ENCODE measurements around the gene WWOX.

The WWOX gene

GRCh38 chr16:78235876-78236275, 136.4 kb downstream of the WWOX start:
- H3K27me3 Mint-ChIP-seq = no peaks in the 10 kb centered on the region
- no peak overlapping the region for H3K27ac Mint-ChIP-seq
- no peaks in the 10 kb centered on the region for H3K4me1 Mint-ChIP-seq (ENCODE audit: low read depth)
- no peaks in the 10 kb centered on the region for H3K9me3 Mint-ChIP-seq (ENCODE audit: low read depth)
- no peak overlapping the region for H3K4me3 Mint-ChIP-seq
- peaks cover 2% of the 10 kb centered on the region for H3K36me3 Mint-ChIP-seq

- no peak overlapping the region for H3K4me3 Mint-ChIP-seq
- no peaks in the 10 kb centered on the region for H3K27me3 Mint-ChIP-seq
- H3K27ac Mint-ChIP-seq = no peak overlapping the region
- no peaks in the 10 kb centered on the region for H3K9me3 Mint-ChIP-seq (ENCODE audit: low read depth)
- H3K4me1 Mint-ChIP-seq (ENCODE audit: low read depth) = no peaks in the 10 kb centered on the region
- peaks cover 5% of the 10 kb centered on the region for H3K36me3 Mint-ChIP-seq
Observed at GRCh38 chr16:78237841-78238240, 138.4 kb downstream of the WWOX start.

- no peaks in the 10 kb centered on the region for H3K27me3 Mint-ChIP-seq
- H3K36me3 Mint-ChIP-seq = peaks cover 5% of the 10 kb centered on the region
- H3K4me1 Mint-ChIP-seq (ENCODE audit: low read depth) = no peaks in the 10 kb centered on the region
- no peak overlapping the region for H3K27ac Mint-ChIP-seq
- no peak overlapping the region for H3K4me3 Mint-ChIP-seq
- no peaks in the 10 kb centered on the region for H3K9me3 Mint-ChIP-seq (ENCODE audit: low read depth)
Observed at GRCh38 chr16:78240459-78241222, 141.2 kb downstream of the WWOX start.

GRCh38 chr16:78242239-78242630, 142.8 kb downstream of the WWOX start:
- no peaks in the 10 kb centered on the region for H3K27me3 Mint-ChIP-seq
- H3K27ac Mint-ChIP-seq = no peak overlapping the region
- H3K4me1 Mint-ChIP-seq (ENCODE audit: low read depth) = no peaks in the 10 kb centered on the region
- no peaks in the 10 kb centered on the region for H3K9me3 Mint-ChIP-seq (ENCODE audit: low read depth)
- H3K4me3 Mint-ChIP-seq = no peak overlapping the region
- peaks cover 5% of the 10 kb centered on the region for H3K36me3 Mint-ChIP-seq

- Mint-ChIP-seq H3K36me3 (peaks cover 9% of the 10 kb centered on the region), H3K4me1 (ENCODE audit: low read depth) (peaks cover under 1% of the 10 kb centered on the region), H3K27me3 (no peaks in the 10 kb centered on the region), H3K9me3 (ENCODE audit: low read depth) (no peaks in the 10 kb centered on the region), H3K27ac (no peak overlapping the region), H3K4me3 (no peak overlapping the region)
Observed at GRCh38 chr16:78244131-78244895, 144.9 kb downstream of the WWOX start.

GRCh38 chr16:78246559-78246958, 147.1 kb downstream of the WWOX start:
- no peaks in the 10 kb centered on the region for H3K27me3 Mint-ChIP-seq
- no peak overlapping the region for H3K4me3 Mint-ChIP-seq
- H3K36me3 Mint-ChIP-seq = peaks cover 9% of the 10 kb centered on the region
- H3K4me1 Mint-ChIP-seq (ENCODE audit: low read depth) = peaks cover 1% of the 10 kb centered on the region
- H3K27ac Mint-ChIP-seq = no peak overlapping the region
- no peaks in the 10 kb centered on the region for H3K9me3 Mint-ChIP-seq (ENCODE audit: low read depth)

- Mint-ChIP-seq H3K27me3 (no peaks in the 10 kb centered on the region), H3K9me3 (ENCODE audit: low read depth) (no peaks in the 10 kb centered on the region), H3K4me3 (no peak overlapping the region), H3K27ac (no peak overlapping the region), H3K4me1 (ENCODE audit: low read depth) (peaks cover 1% of the 10 kb centered on the region), H3K36me3 (peaks cover 7% of the 10 kb centered on the region)
Observed at GRCh38 chr16:78249056-78249455, 149.6 kb downstream of the WWOX start.

GRCh38 chr16:78249832-78250231, 150.4 kb downstream of the WWOX start:
- Mint-ChIP-seq H3K9me3 (ENCODE audit: low read depth) (no peaks in the 10 kb centered on the region), H3K4me3 (no peak overlapping the region), H3K36me3 (peaks cover 7% of the 10 kb centered on the region), H3K27me3 (no peaks in the 10 kb centered on the region), H3K4me1 (ENCODE audit: low read depth) (peaks cover 1% of the 10 kb centered on the region), H3K27ac (no peak overlapping the region)

GRCh38 chr16:78251115-78251514, 151.7 kb downstream of the WWOX start:
- peaks cover 1% of the 10 kb centered on the region for H3K4me1 Mint-ChIP-seq (ENCODE audit: low read depth)
- H3K9me3 Mint-ChIP-seq (ENCODE audit: low read depth) = no peaks in the 10 kb centered on the region
- H3K36me3 Mint-ChIP-seq = peaks cover 7% of the 10 kb centered on the region
- H3K27me3 Mint-ChIP-seq = no peaks in the 10 kb centered on the region
- H3K27ac Mint-ChIP-seq = no peak overlapping the region
- no peak overlapping the region for H3K4me3 Mint-ChIP-seq

- H3K27ac Mint-ChIP-seq = no peak overlapping the region
- no peaks in the 10 kb centered on the region for H3K27me3 Mint-ChIP-seq
- peaks cover 1% of the 10 kb centered on the region for H3K4me1 Mint-ChIP-seq (ENCODE audit: low read depth)
- peaks cover 6% of the 10 kb centered on the region for H3K36me3 Mint-ChIP-seq
- no peaks in the 10 kb centered on the region for H3K9me3 Mint-ChIP-seq (ENCODE audit: low read depth)
- H3K4me3 Mint-ChIP-seq = no peak overlapping the region
Observed at GRCh38 chr16:78252757-78253156, 153.3 kb downstream of the WWOX start.

GRCh38 chr16:78254841-78255240, 155.4 kb downstream of the WWOX start:
- peaks cover 3% of the 10 kb centered on the region for H3K36me3 Mint-ChIP-seq
- no peaks in the 10 kb centered on the region for H3K27me3 Mint-ChIP-seq
- no peaks in the 10 kb centered on the region for H3K9me3 Mint-ChIP-seq (ENCODE audit: low read depth)
- no peak overlapping the region for H3K4me3 Mint-ChIP-seq
- H3K27ac Mint-ChIP-seq = no peak overlapping the region
- no peaks in the 10 kb centered on the region for H3K4me1 Mint-ChIP-seq (ENCODE audit: low read depth)

- no peaks in the 10 kb centered on the region for H3K4me1 Mint-ChIP-seq (ENCODE audit: low read depth)
- H3K27ac Mint-ChIP-seq = no peak overlapping the region
- H3K9me3 Mint-ChIP-seq (ENCODE audit: low read depth) = no peaks in the 10 kb centered on the region
- H3K27me3 Mint-ChIP-seq = no peaks in the 10 kb centered on the region
- H3K4me3 Mint-ChIP-seq = no peak overlapping the region
- H3K36me3 Mint-ChIP-seq = peaks cover 3% of the 10 kb centered on the region
Observed at GRCh38 chr16:78256686-78257375, 157.4 kb downstream of the WWOX start.

- no peak overlapping the region for H3K27ac Mint-ChIP-seq
- no peaks in the 10 kb centered on the region for H3K4me1 Mint-ChIP-seq (ENCODE audit: low read depth)
- H3K9me3 Mint-ChIP-seq (ENCODE audit: low read depth) = no peaks in the 10 kb centered on the region
- H3K4me3 Mint-ChIP-seq = no peak overlapping the region
- peaks cover 3% of the 10 kb centered on the region for H3K36me3 Mint-ChIP-seq
- H3K27me3 Mint-ChIP-seq = no peaks in the 10 kb centered on the region
Observed at GRCh38 chr16:78257376-78257728, 157.9 kb downstream of the WWOX start.

- Mint-ChIP-seq H3K27me3 (no peaks in the 10 kb centered on the region), H3K4me3 (no peak overlapping the region), H3K27ac (no peak overlapping the region), H3K36me3 (peaks cover 11% of the 10 kb centered on the region), H3K4me1 (ENCODE audit: low read depth) (no peaks in the 10 kb centered on the region), H3K9me3 (ENCODE audit: low read depth) (peaks cover 5% of the 10 kb centered on the region)
Observed at GRCh38 chr16:78258375-78259065, 159.1 kb downstream of the WWOX start.

- Mint-ChIP-seq H3K36me3 (peaks cover 14% of the 10 kb centered on the region), H3K4me1 (ENCODE audit: low read depth) (no peaks in the 10 kb centered on the region), H3K4me3 (no peak overlapping the region), H3K27me3 (no peaks in the 10 kb centered on the region), H3K9me3 (ENCODE audit: low read depth) (peaks cover 5% of the 10 kb centered on the region), H3K27ac (no peak overlapping the region)
Observed at GRCh38 chr16:78259873-78260272, 160.4 kb downstream of the WWOX start.

All from activated naive CD8-positive, alpha-beta T cell (primary cell).